HG02885 (cell line): ENCODE results near the gene NDUFAF8.
"Not testable (repeated sequence)": the region's sequence is repeated elsewhere in the genome, so short reads cannot be mapped to it uniquely, and the experiment has no call there.

Source experiments
- ATAC-seq: cut with Tn5 transposase; IDR thresholded peaks from one replicate; pipeline ENCODE4 v1.9.1; 2021; ENCODE audit warnings: mild to moderate bottlenecking; ENCODE audit not compliant: unreplicated experiment, poor library complexity

The NDUFAF8 gene

DNA sequence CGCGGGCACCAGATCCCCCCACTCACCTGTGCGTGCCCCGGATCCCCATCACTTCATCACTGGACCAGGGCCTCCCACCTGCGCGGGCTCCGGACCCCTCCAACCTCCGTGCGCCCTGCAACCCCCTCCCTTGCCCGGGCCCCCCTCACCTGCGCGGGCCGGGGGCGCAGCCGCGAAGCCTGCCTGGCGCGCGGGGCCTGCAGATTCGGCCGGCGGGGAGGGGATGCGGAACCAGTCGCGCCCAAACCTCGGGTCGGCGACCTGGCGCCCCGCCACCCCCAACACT lies 16.6 kb upstream of the NDUFAF8 start:
- ATAC-seq: no peak

DNA sequence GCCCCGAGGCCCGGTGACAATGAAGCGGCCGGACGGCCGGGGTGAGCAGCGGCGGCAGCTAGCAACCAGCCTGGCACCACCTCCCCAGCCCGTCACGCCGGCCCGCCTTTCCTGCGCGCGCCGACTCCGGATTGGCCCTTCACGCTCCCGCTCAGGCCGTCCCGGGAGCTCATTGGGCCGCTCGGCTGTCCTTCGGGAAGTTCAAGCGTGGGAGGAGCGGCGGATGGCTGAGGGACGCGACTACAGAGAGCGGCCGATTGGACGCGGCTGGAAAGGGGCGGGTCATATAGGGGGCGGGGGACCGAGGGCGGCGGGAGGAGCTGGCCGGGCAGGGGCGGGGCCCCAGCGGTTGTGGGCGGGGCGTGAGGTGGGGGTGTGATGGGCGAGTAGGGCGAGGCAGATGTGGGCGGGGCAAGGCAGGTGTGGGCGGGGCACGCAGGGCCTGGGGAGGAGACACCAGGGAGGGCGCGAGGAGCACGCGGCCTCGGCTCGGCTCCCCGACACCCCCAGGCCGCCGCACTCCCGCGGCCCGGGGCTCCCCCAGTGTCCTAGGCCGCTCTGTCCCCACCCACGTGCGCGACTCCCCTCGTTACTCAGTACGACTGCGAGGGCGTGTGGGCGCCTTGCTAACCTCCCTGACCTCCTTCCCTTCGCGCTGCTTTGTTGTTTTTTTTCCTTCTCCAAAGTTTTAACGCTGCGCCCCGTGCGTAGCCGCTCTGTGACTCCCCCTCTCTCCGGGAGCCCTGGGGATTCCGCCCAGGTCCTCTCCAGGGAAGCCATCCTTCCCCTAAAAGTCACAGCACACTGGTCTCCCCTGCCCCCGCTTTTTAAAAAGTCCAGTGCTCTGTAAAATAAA lies 16.0 kb upstream of the NDUFAF8 start, which contains the start of gene CEP131:
CEP131 (minus strand) TSS at position 60 of the 856 bp plus-strand sequence. CDS start 2,909 bp downstream, outside the sequence.
- peak; percentile 95 for ATAC-seq

DNA sequence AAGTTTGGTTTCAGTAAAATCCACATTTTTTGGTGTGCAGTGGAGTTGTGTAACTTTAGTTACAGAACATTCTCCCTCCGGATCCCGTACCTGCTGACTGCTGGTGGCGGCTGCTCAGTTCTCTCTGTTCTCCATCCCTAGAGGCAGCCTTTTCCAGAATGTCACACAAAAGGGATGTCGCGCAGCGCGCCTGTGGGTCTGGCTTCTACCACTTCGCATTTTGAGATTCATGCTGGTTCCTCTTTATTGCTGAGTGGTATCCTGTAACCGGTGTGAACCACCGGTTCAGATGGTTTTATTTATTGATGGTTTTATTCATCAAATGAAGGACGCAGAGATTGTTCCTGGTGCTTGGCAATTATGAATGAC lies 15.4 kb upstream of the NDUFAF8 start:
- no peak for ATAC-seq

DNA sequence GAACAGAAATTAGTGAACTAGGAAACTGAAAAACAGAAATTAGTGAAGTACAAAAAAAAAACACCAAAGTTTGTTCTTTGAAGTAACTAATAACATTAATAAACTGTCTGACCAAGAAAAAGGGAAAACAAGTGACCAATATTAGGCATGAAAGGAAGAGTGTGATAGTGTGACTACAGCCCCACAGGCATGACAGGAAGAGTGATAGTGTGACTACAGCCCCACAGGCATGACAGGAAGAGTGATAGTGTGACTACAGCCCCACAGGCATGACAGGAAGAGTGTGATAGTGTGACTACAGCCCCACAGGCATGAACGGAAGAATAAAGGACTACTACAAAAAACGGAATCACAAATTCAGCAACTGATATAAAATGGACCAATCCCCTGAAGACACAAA lies 11.5 kb upstream of the NDUFAF8 start:
- not testable (repeated sequence) for ATAC-seq

DNA sequence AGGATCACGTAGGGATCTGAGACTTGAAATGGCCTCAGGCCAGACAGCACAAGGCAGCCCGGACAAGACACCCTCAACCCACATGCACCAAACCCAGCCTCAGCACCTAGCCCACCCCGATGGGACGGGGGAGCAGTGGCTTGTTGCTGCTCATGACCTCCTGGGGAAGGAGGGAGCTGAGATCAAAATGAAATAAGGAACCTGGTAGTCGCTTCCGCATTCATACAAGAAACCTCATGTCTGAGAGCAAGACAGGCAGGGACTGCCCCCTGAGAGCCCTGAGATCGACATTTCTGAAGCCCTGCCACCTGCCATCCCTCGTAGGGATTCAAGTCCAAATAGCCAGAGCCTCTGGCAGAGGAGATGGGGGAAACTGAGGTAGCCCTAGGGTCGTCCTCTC lies 10.7 kb upstream of the NDUFAF8 start:
- ATAC-seq: no peak

DNA sequence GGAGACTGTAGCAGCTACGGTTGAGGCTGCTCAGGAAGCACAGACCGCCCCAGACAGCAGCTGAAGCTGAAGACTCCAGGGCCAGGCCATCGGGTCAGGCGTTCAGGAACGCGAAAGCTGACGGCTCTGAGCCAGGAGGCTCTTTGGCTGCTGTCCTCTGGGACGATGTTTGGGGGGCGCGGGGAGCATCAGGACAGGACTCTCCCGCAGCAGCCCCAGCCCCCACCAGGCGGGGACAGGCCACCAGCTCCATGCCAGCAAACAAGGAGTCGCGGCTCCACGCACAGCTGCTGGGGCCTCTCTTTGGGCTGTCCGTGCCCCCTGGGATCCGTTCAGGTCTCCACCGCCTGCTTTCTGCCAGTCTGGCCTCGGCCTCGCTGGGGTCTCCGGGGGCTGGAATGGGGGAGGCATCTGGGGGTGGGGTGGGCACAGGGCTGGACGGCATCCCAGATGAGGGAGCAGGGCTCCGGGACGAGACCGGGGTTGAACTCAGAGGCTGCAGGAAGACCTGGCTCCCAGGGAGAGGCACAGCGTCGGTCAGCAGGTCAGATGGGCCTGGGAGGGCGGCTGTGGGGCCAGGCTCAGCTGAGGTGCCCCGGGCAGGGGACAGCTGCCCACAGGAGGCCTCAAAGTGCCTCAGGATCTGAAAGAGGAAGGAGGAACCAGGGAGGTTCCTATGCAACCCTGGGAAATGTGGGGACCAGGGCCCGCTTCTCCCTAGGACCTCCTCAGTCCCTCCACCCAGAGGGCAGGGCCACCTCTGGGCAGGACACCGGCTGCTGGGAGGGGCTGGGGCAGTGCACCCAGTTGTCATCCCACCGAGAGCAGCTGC lies 10.1 kb upstream of the NDUFAF8 start:
- no peak for ATAC-seq

DNA sequence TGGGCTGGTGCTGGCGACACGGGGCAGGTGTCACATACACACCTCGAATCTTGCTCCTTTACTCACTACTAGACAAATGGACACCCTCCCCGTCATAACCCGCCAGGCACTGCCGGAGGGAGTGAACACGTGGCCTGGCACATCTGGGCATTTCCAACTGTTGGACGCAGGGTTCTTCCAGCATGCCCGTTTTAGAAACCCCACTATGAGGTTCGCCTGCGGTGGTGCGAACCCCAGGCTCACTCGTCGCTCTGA lies 9.5 kb upstream of the NDUFAF8 start:
- ATAC-seq: no peak

DNA sequence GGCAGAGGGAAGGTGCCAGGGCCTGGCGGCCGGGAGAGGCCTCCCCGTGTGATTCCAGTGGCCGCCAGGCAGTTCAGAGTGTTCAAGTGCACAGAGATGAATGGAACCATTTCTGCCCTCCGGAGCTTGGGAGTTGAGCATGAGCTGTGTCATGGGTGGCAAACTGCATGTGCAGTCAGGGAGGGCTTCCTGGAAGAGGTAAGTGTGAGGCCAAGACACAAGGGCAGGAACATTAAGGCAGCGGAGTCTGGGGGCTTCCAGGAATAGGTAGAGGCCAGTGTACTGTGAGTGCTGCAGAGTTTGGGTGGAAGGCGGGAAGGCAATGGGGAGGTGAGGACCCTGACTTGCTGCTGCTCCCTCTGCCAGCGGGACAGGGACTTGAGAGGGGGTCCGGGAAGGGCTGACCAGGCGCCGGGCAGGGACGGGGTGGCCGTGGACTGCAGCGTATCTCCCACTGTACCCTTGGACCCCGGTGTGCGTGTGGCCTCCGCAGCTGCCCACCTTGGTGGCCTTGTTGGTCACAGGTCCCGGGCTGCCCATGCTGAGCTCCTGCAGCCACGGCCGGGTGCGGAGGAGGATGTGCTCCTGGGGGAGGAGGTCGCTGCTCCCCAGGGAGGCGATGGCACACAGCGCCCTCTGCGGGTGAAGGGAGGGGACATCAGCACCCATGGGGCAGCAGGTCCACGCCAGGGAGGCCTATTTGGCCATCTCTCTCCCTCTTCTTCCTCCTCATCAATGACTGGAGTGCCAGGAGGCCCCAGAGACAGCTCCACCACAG lies 8.9 kb upstream of the NDUFAF8 start:
- ATAC-seq: no peak

DNA sequence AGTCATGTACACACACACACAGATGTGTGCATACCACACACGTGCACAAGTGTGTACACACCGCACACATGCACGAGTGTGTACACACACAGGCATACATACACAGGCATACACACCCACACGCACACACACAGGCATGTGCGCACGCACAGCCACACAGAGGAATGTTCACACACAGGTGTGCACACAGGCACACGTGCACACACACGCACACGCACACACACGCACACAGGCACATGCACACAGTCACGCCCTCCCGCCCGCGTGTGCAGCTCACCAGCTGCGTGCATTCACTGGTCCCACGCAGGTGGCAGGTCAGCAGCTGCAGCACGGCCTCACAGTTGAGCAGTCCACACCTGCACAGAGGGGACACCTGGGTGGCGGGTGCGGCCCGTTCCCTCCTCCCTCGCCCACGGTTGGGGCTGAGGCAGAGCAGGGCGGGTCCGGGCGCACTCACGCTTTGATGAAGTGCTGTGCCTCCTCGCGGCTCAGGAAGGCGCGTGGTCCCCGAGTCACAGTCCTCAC lies 7.9 kb upstream of the NDUFAF8 start:
- ATAC-seq: no peak

DNA sequence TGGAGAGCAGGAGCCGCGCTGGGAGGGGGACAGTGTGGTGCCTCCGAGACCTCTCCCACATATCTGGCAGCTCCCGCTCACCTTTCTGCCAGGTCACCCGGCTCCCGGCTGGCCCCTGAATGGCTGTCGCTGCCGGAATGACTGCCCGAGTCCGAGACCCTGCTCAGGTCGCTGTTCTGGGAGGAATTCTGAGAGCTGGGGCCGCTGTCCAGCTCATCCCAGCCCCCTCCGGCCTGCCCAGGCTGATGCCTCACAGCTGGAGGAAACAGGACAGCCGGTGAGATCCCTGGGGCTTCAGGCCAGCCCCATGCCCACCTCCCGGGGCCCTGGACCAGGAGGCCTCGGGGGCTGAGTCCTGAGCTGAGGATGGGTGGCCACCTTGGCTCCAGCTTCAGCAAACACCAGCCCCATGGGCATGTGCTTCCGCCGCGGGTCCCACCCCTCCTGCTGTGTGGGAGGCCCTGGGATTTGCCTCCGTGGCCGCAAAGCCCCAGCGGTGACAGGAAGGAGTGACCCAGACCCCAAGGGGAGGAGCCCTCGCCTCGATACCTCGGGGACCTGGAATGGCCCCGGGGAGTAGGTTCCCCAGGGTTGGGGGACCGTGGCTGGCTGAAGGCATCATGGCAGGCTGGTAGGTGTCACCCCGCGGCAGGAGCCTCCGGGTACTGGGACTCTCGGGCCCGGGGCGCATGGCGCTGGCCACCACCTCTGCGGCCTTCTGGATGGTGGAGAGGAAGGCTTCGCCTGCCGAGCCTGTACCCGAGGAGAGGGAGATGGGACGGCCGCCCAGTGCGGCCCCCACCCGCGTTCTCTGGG lies 7.1 kb upstream of the NDUFAF8 start:
- no peak for ATAC-seq

DNA sequence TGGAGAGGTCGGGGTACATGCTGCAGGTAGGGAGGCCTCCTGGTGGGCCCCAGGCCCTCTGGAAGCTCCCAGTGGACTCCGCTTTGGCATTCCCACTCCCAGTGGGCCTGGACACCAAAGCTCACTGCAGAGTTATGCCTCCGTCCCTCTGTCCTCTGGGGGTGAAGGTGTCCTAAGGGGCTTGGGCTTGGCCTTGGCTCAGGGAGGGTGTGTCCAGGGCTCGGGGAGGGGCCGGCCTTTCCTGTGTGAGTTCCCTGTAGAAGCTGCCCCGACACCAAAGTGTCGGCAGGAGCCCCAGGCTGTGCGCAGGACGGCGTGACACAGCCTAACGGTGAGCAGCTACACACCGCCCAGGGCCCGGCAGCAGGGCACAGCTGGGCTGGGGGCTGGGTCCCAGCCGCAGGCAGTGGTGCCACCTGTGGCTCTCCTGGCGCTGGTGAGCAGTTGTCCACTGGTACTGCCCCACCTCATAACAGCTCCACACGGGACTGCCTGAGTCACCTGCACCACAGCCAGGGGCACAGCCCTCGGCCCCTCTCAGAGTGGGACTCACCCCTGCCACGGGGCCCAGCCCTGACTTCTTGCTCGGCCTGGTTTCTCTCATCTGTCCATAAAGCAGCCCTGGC lies 6.4 kb upstream of the NDUFAF8 start:
- ATAC-seq: no peak

DNA sequence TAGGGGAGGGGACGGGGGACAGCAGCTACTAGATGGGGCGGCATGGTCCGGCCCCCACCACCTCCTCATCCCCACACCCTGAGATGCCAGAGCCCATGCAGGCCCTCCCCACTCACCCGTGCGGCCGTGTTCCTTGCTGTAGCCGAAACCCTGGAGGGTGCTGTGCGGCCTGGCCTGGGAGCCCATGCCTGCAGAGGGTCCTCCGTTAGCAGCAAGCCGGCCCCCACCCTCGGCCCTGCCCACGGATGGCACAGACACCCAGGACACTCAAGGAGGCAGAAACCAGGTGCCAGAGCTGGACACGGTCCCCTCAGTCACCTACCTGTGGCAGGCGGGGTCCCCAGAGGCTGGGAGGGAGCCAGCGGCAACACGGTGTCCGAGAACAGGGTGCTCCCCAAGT lies 5.8 kb upstream of the NDUFAF8 start:
- no peak for ATAC-seq

DNA sequence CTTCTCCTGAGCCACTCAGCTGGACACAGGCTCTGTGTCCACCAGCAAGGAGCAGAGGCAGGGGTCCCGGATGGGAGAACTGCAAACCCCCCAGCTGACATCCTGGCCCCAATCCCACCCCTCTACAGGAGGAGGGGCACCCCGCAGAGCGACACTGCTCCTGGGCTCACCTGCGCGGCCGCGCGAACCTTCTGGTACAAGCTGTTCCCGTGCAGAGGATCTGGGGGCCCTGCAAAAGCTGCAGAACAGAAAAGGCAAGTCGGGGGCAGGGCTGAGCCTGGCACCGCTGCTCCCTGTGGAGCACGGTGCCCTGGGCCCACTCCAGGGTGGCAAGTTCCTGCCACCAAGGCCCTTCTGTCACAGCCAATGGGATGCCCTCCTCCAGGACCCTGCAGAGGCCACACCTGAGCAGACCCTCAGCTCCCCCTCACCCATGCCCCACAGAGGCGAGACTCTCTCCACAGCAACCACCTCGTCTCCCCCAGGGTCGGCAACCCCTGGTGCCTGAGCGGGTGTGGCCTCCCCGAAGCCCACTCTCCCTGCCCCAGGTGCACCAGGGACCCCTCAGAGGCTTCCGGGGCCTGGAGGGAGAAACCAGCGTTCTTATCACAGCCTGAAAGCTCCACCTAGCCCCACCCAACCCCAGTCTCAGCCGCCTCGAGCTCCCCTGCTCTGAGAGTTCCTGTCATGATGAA lies 5.2 kb upstream of the NDUFAF8 start:
- no peak for ATAC-seq

DNA sequence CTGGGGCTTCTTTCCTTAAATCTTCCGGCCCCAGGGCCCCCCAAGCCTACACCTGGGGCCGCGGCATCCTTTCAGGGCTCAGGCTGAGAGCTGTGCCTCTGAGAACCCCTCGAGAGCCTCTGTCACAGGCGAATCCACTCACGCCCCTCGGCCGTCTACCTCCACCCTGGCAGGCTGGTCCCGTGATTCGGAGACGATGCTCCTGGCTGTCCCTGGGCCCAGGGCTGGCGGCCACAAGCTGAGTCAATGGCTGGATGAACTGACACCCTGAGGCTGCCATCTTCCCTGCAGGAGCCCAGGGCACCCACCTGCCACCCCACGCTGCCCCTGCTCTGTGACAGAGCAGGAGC lies 4.6 kb upstream of the NDUFAF8 start:
- ATAC-seq: no peak

DNA sequence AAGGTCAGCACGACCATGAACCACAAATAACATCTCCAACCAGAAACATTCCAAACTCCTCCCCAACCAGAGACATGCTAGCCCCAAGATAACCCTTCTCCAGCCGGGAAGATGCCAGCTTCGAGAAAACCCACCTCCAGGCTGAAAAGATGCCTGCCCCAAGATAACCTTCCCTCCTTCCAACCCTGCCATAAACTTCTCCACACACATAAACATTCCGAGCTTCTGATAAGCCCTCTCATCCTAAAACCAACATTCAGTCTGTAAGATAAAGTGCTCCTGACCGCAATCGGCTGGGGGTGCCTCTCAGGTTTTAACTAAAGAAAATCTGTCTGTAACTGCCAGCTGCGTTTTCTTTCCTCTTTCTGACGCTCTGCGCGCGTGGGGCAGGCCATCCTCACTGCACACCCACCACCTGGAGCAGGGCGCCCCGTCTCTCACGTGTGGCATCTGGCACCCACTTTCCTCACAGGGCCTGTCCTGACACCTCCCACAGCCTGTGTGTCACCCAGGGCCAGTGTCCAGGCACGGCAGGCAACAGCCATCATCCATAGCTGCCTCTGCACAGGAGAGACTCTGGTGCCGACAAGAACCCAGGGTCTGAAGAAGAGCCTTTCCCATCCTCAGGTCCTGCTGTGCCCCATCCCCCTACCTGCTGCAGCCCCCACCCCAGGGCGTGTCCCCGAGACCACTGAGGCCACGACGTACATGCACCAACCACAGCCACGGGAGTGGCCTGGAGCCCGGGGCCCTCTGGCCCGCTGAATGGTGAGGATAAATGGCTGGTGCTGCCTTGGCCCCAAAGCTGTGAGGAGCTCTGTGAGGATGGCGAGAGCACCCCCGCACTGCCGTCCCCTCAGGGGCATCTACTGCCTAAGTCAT lies 3.9 kb upstream of the NDUFAF8 start:
- ATAC-seq: no peak

DNA sequence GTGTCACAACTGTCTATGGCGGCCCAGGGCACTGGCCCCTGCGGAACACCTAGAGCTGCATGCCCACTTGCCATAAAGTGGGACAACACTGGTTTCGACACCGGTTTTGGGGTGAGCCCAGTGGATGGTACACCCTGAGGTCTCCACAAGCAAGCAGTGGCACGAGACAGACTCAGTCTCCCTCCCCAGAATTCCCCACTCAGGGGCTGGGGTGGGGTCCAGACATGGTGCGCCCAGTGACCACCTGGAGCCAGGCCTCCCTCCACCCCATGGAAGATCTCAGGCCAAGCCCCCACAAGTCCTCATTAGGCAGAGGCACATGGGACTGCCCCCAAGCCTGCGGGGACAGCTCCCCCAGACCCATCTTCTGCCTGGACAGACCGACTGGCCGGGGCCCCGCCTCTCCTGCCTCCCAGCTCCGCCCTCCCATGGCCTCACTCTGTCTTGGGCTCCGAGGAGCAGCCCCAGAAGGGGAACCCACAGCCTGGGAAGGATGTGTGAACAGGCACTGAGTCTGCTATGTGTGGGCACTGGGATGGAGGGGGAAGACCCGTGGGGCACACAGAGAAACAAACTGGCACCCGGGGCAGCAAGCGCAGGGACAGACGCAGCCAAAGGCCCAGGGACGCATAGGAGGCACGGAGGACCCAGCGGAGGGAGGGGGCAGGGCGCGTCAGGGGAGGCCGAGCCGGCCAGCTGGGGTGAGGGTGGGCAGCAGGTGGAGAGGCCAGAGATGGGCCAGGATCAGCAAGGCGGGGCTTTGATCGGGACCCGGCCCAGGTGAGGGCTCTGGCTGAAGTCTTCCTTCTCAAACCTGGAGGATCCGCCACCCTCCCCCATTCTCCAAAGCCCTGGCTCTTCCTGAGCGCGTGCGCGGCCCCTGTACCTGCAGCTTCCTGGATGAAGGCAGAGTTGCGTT lies 3.0 kb upstream of the NDUFAF8 start:
- ATAC-seq: no peak

DNA sequence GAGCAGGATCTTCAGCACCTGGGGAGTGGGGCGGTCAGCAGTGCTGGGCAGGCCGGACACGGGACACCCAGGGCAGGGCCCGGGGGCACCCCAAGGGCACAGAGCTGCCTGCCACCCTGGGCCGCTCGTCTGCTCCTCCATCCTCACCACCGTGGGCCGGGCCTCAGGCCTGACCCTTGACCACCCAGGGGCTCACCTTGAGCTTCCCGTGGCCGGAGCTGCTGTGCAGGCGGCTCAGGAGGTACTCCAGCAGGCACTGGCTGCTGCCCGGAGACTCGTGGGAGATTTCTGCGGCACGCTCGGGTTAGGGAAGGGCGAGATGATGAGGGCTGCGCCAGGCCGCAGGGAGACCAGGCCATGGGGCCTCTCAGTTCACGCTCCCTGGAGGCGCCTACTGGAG lies 2.3 kb upstream of the NDUFAF8 start:
- ATAC-seq: no peak
